HG02571 (cell line): ENCODE results near the gene PLA2G4F.

Experiments used
- ATAC-seq: cut with Tn5 transposase; IDR thresholded peaks from one replicate; pipeline ENCODE4 v1.9.1; 2021; ENCODE audit warnings: mild to moderate bottlenecking, moderate library complexity; ENCODE audit not compliant: unreplicated experiment

PLA2G4F gene

GRCh38 chr15:42156243-42156922 is at the start of gene PLA2G4F:
Gene PLA2G4F (minus strand): TSS chr15:42156636. CDS start chr15:42156549, 87 bp downstream.
- no peak for ATAC-seq

GRCh38 chr15:42203891-42204290 is 47.5 kb upstream of the PLA2G4F start:
- ATAC-seq, result no peak

GRCh38 chr15:42202653-42203052 is 46.2 kb upstream of the PLA2G4F start:
- ATAC-seq, result no peak

- no peak for ATAC-seq
Observed at GRCh38 chr15:42201801-42202200, 45.4 kb upstream of the PLA2G4F start.

GRCh38 chr15:42199126-42199525 is 42.7 kb upstream of the PLA2G4F start:
- no peak for ATAC-seq

- ATAC-seq, result no peak
Observed at GRCh38 chr15:42198516-42198915, 42.1 kb upstream of the PLA2G4F start.

GRCh38 chr15:42194513-42194912 is 38.1 kb upstream of the PLA2G4F start:
- ATAC-seq, result no peak

- no peak for ATAC-seq
Observed at GRCh38 chr15:42193383-42193782, 36.9 kb upstream of the PLA2G4F start.

GRCh38 chr15:42191610-42192346 is 35.3 kb upstream of the PLA2G4F start:
- ATAC-seq, result no peak

GRCh38 chr15:42190370-42190769 is 33.9 kb upstream of the PLA2G4F start:
- no peak for ATAC-seq

- no peak for ATAC-seq
Observed at GRCh38 chr15:42185801-42186200, 29.4 kb upstream of the PLA2G4F start.

GRCh38 chr15:42184736-42185135 is 28.3 kb upstream of the PLA2G4F start:
- ATAC-seq, result no peak

- no peak for ATAC-seq
Observed at GRCh38 chr15:42184296-42184695, 27.9 kb upstream of the PLA2G4F start.

- no peak for ATAC-seq
Observed at GRCh38 chr15:42182961-42183360, 26.5 kb upstream of the PLA2G4F start.

- no peak for ATAC-seq
Observed at GRCh38 chr15:42182328-42182886, 26.0 kb upstream of the PLA2G4F start.

- ATAC-seq, result no peak
Observed at GRCh38 chr15:42178056-42178455, 21.6 kb upstream of the PLA2G4F start.

GRCh38 chr15:42175671-42176070 is 19.2 kb upstream of the PLA2G4F start:
- no peak for ATAC-seq

GRCh38 chr15:42172475-42172874 is 16.0 kb upstream of the PLA2G4F start:
- no peak for ATAC-seq

GRCh38 chr15:42171795-42172194 is 15.4 kb upstream of the PLA2G4F start:
- no peak for ATAC-seq

GRCh38 chr15:42171122-42171521 is 14.7 kb upstream of the PLA2G4F start:
- ATAC-seq, result no peak

- no peak for ATAC-seq
Observed at GRCh38 chr15:42166225-42166940, 9.9 kb upstream of the PLA2G4F start.
